ENCODE measurements around the gene APEH. TPM values are rescaled to one million over a fixed set of nuclear protein-coding genes. Genes with fewer than 3 reads are reported as not detected.

Gene APEH
- total and polyA plus RNA-seq, 5 donors from 2014 or later: 87.7 to 138 (median 132) TPM

DNA sequence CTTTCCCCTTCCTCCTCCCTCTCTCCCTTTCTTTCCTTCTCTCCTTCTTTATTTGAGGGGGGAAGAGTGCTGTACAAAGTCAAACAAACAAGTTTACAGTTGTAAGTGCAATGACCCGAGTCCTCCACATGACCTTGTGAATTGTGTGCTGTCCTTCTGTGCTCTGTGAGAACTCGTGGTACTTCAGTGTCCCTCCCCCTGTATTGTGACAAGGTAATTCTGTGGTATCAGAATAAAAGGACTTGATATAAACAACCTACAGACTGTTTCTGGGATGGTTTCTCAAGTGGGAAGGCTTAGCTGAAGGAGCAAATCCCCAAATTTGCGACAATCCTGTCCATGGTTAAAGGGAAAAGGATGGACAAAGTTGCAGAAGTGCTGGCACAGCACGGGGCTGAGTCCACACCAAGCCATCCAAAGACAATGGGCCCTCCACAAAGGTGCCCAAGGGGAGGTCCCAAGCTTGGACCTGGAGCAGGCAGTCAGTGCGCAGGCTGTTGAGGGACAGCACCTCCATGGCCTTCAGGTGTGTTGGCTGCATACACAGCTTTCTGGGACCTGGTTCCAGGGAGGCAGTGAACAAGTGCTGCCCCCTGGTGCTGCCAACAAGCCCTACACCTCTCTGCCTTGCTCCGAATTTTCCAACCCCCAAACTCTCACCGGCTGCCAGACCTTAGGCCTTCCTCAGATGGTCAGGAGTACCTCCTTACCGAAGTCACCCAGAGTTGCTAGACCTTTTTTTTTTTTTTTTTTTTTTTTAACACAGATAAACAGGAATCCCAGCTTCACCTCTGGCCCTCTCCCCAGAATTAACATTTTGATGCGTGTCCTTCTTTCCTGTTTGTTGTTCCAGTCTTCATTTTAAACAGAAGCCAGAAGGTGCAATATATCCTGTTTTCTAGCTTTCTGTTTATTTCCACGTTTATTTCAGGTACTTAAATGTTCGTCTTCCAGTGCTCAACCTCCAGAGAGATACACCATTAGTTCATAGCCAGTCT is 2.6 kb upstream of the APEH start:
- no peaks in the 10 kb centered on the region for H3K9me3 ChIP-seq (ENCODE audit: control insufficient read depth in 2 of 2, low read length in 2 of 2)
- no peaks in the 10 kb centered on the region for H3K36me3 Mint-ChIP-seq
- no peaks in the 10 kb centered on the region for H3K27me3 ChIP-seq (ENCODE audit: control insufficient read depth, insufficient read depth, low read length)
- H3K36me3 ChIP-seq (ENCODE audit: control insufficient read depth, insufficient read depth, low read length): peaks cover 7% of the 10 kb centered on the region
- peaks cover 8 to 37% (median 19%) of the 10 kb centered on the region in 4 donors for H3K4me1 Mint-ChIP-seq
- peak overlapping the region; percentile 79 to 91 (median 84) for H3K4me3 Mint-ChIP-seq
- peaks cover 5% of the 10 kb centered on the region for H3K27me3 Mint-ChIP-seq
- H3K9me3 Mint-ChIP-seq: no peaks in the 10 kb centered on the region
- H3K4me1 ChIP-seq (ENCODE audit: control insufficient read depth, insufficient read depth, low read length, poor library complexity, severe bottlenecking): peaks cover 29% of the 10 kb centered on the region
- peak; percentile 53 to 76 (median 66) for DNase-seq
- H3K27ac Mint-ChIP-seq: peak overlapping the region in 2 of 3 donors; percentile 37 to 85
- no peak overlapping the region for H3K27ac ChIP-seq (ENCODE audit: insufficient read depth, low read length, poor library complexity, severe bottlenecking)
- ATAC-seq (ENCODE audit: low read depth in 2 of 2): no peak
- no peak overlapping the region for H3K4me3 ChIP-seq (ENCODE audit: low read depth, low read length)

DNA sequence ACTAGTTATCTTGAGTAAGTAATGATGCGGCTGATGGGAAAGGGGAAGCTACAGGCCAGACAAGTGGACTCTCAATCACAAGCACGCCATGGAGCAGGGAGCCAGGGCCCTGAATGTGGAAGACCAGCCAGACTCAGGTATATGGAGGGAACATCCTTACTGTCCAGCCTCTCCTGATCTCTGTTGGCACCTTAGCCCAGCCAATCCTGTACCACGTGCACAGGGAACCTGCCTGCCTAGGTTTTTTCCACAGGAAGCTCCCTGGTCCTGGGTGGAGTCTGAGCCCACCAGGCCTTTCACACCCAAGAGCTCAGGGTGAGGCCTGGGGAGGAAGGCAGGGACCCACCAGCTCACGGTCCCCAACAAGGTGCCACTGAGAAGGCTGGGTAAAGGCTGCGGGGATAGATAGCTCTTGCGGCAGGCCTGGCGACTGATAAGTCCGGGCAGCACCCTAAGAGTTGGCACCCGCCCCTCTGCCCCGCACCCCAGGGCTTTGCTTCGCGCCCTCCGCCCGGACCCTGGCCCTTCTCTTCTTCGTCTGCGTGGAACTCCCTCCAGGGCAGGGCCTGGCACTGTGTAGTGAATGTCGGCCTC is 933 bp upstream of the APEH start:
- Histone ChIP-seq H3K36me3 (ENCODE audit: control insufficient read depth, insufficient read depth, low read length) (peaks cover 22% of the 10 kb centered on the region), H3K27me3 (ENCODE audit: control insufficient read depth, insufficient read depth, low read length) (no peaks in the 10 kb centered on the region), H3K4me1 (ENCODE audit: control insufficient read depth, insufficient read depth, low read length, poor library complexity, severe bottlenecking) (peaks cover 32% of the 10 kb centered on the region), H3K4me3 (ENCODE audit: low read depth, low read length) (peak overlapping the region; percentile 59), H3K27ac (ENCODE audit: insufficient read depth, low read length, poor library complexity, severe bottlenecking) (peak overlapping the region; percentile 96), H3K9me3 (ENCODE audit: control insufficient read depth in 2 of 2, low read length in 2 of 2) (no peaks in the 10 kb centered on the region)
- peak overlapping the region; percentile 92 to 95 (median 94) for H3K4me3 Mint-ChIP-seq
- peak overlapping the region; percentile 96 to 98 (median 97) for H3K27ac Mint-ChIP-seq
- peaks cover 6% of the 10 kb centered on the region for H3K36me3 Mint-ChIP-seq
- DNase-seq (no peak), ATAC-seq (ENCODE audit: low read depth in 2 of 2) (no peak)
- no peaks in the 10 kb centered on the region for H3K9me3 Mint-ChIP-seq
- peaks cover 4% of the 10 kb centered on the region for H3K27me3 Mint-ChIP-seq
- H3K4me1 Mint-ChIP-seq: peaks cover 8 to 47% (median 24%) of the 10 kb centered on the region in 4 donors

DNA sequence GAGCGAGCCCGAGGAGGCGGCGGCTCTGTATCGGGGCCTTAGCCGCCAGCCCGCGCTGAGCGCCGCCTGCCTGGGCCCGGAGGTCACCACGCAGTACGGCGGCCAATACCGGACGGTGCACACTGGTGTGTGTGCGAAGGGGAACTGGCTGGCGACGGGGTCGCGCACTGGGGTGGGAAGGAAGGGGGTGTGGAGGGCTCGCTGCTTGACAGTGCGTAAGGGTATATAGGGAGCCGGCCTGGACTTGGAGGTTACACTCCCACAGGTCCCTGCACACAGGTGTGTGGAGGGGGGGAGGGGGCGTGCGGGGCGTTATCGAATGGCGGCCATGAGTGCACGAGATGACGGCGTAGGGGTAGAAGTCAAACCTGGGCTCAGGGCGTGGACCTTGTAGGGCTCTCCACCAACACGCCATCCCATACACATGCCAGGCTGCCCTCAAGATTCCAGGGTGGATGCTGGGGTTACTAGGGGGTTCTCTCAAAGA is 389 bp downstream of the APEH start:
- ATAC-seq (ENCODE audit: low read depth in 2 of 2) (peak in 1 of 2 donors; percentile 1), DNase-seq (no peak)
- peak overlapping the region; percentile 62 for H3K4me3 ChIP-seq (ENCODE audit: low read depth, low read length)
- peaks cover 35% of the 10 kb centered on the region for H3K36me3 ChIP-seq (ENCODE audit: control insufficient read depth, insufficient read depth, low read length)
- Mint-ChIP-seq H3K4me1 (peaks cover 8 to 49% (median 25%) of the 10 kb centered on the region in 4 donors), H3K27ac (peak overlapping the region; percentile 26 to 98 (median 97)), H3K9me3 (no peaks in the 10 kb centered on the region), H3K4me3 (peak overlapping the region; percentile 92 to 95 (median 94)), H3K36me3 (peaks cover 7% of the 10 kb centered on the region), H3K27me3 (no peaks in the 10 kb centered on the region)
- H3K27me3 ChIP-seq (ENCODE audit: control insufficient read depth, insufficient read depth, low read length): no peaks in the 10 kb centered on the region
- H3K9me3 ChIP-seq (ENCODE audit: control insufficient read depth in 2 of 2, low read length in 2 of 2): no peaks in the 10 kb centered on the region
- peaks cover 32% of the 10 kb centered on the region for H3K4me1 ChIP-seq (ENCODE audit: control insufficient read depth, insufficient read depth, low read length, poor library complexity, severe bottlenecking)
- H3K27ac ChIP-seq (ENCODE audit: insufficient read depth, low read length, poor library complexity, severe bottlenecking): peak overlapping the region; percentile 96

GRCh38 chr3:49675912-49676311 is 1.8 kb downstream of the APEH start:
- peaks cover 32% of the 10 kb centered on the region for H3K4me1 ChIP-seq (ENCODE audit: control insufficient read depth, insufficient read depth, low read length, poor library complexity, severe bottlenecking)
- H3K36me3 ChIP-seq (ENCODE audit: control insufficient read depth, insufficient read depth, low read length): peaks cover 48% of the 10 kb centered on the region
- ATAC-seq (ENCODE audit: low read depth in 2 of 2): no peak
- H3K9me3 ChIP-seq (ENCODE audit: control insufficient read depth in 2 of 2, low read length in 2 of 2): no peaks in the 10 kb centered on the region
- no peak overlapping the region for H3K4me3 ChIP-seq (ENCODE audit: low read depth, low read length)
- DNase-seq: no peak
- Mint-ChIP-seq H3K4me3 (peak overlapping the region; percentile 38 to 93 (median 76)), H3K4me1 (peaks cover 8 to 54% (median 29%) of the 10 kb centered on the region in 4 donors), H3K36me3 (peaks cover 13% of the 10 kb centered on the region), H3K27me3 (no peaks in the 10 kb centered on the region), H3K27ac (peak overlapping the region in 1 of 3 donors; percentile 26), H3K9me3 (peaks cover 0 to 1% (median 0%) of the 10 kb centered on the region in 7 donors)
- H3K27me3 ChIP-seq (ENCODE audit: control insufficient read depth, insufficient read depth, low read length): no peaks in the 10 kb centered on the region
- no peak overlapping the region for H3K27ac ChIP-seq (ENCODE audit: insufficient read depth, low read length, poor library complexity, severe bottlenecking)

DNA sequence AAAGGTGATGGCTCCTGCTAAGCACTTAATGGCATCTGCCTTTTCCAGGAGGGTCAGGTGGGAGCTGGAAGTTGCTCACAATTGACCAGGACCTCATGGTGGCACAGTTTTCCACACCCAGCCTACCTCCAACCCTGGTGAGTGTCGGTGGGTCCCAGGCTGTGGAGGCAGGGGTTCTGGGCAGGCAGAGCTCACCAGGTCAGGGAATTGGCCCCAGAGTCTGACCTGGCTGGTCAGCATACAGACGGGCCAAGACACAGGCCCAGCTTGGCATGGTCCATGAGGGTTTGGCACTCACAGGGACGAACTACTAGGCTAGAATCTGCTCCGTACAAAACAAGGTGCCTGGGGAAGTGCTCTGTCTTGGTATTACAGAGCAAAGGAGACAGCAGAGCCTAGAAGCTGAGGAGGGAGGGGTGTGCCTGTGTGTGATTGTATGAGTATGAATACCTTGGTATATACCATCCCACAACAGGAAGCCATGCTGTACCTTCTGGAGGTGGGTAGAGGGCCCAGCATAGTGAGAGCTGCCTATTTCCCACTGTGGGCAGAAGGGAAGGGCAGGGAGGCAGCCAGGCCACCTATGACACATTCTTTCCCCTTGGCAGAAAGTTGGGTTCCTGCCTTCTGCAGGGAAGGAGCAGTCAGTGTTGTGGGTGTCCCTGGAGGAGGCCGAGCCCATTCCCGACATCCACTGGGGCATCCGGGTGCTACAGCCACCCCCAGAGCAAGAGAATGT is 6.5 kb downstream of the APEH start:
- H3K36me3 Mint-ChIP-seq: peaks cover 19% of the 10 kb centered on the region
- Histone ChIP-seq H3K27ac (ENCODE audit: insufficient read depth, low read length, poor library complexity, severe bottlenecking) (no peak overlapping the region), H3K4me1 (ENCODE audit: control insufficient read depth, insufficient read depth, low read length, poor library complexity, severe bottlenecking) (peaks cover 13% of the 10 kb centered on the region), H3K9me3 (ENCODE audit: control insufficient read depth in 2 of 2, low read length in 2 of 2) (no peaks in the 10 kb centered on the region), H3K36me3 (ENCODE audit: control insufficient read depth, insufficient read depth, low read length) (peaks cover 79% of the 10 kb centered on the region), H3K4me3 (ENCODE audit: low read depth, low read length) (no peak overlapping the region), H3K27me3 (ENCODE audit: control insufficient read depth, insufficient read depth, low read length) (no peaks in the 10 kb centered on the region)
- H3K27me3 Mint-ChIP-seq: no peaks in the 10 kb centered on the region
- no peak overlapping the region for H3K27ac Mint-ChIP-seq
- H3K9me3 Mint-ChIP-seq: peaks cover 0 to 1% (median 0%) of the 10 kb centered on the region in 7 donors
- peak overlapping the region in 1 of 4 donors; percentile 72 for H3K4me3 Mint-ChIP-seq
- ATAC-seq (ENCODE audit: low read depth in 2 of 2) (no peak), DNase-seq (no peak)
- peaks cover 0 to 27% (median 14%) of the 10 kb centered on the region in 4 donors for H3K4me1 Mint-ChIP-seq

DNA sequence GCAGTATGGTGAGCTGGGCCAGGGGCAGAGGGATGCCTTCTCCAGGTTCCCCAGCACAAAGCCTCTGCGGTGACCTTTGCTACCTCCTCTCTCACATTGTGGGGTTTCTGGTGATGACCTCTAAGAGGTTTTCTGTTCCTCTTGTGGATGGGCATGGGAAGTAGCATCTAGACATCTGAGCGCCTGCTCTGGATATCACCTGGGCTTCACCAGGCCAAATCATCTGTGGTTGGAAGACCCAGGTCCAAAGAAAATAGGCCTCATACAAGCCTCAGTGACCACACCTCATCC is 7.0 kb downstream of the APEH start:
- Histone ChIP-seq H3K9me3 (ENCODE audit: control insufficient read depth in 2 of 2, low read length in 2 of 2) (no peaks in the 10 kb centered on the region), H3K4me1 (ENCODE audit: control insufficient read depth, insufficient read depth, low read length, poor library complexity, severe bottlenecking) (peaks cover 8% of the 10 kb centered on the region), H3K36me3 (ENCODE audit: control insufficient read depth, insufficient read depth, low read length) (peaks cover 76% of the 10 kb centered on the region), H3K27me3 (ENCODE audit: control insufficient read depth, insufficient read depth, low read length) (no peaks in the 10 kb centered on the region), H3K27ac (ENCODE audit: insufficient read depth, low read length, poor library complexity, severe bottlenecking) (no peak overlapping the region), H3K4me3 (ENCODE audit: low read depth, low read length) (no peak overlapping the region)
- Mint-ChIP-seq H3K36me3 (peaks cover 19% of the 10 kb centered on the region), H3K27me3 (no peaks in the 10 kb centered on the region), H3K9me3 (peaks cover 0 to 1% (median 0%) of the 10 kb centered on the region in 7 donors), H3K4me1 (peaks cover 0 to 22% (median 11%) of the 10 kb centered on the region in 4 donors), H3K4me3 (no peak overlapping the region), H3K27ac (no peak overlapping the region)
- DNase-seq (no peak), ATAC-seq (ENCODE audit: low read depth in 2 of 2) (no peak)

GRCh38 chr3:49681543-49681942 is 7.4 kb downstream of the APEH start:
- Mint-ChIP-seq H3K36me3 (peaks cover 19% of the 10 kb centered on the region), H3K4me3 (no peak overlapping the region), H3K27ac (no peak overlapping the region), H3K9me3 (peaks cover 0 to 1% (median 0%) of the 10 kb centered on the region in 7 donors), H3K4me1 (peaks cover 0 to 22% (median 11%) of the 10 kb centered on the region in 4 donors), H3K27me3 (no peaks in the 10 kb centered on the region)
- Histone ChIP-seq H3K36me3 (ENCODE audit: control insufficient read depth, insufficient read depth, low read length) (peaks cover 72% of the 10 kb centered on the region), H3K27ac (ENCODE audit: insufficient read depth, low read length, poor library complexity, severe bottlenecking) (no peak overlapping the region), H3K27me3 (ENCODE audit: control insufficient read depth, insufficient read depth, low read length) (no peaks in the 10 kb centered on the region), H3K4me1 (ENCODE audit: control insufficient read depth, insufficient read depth, low read length, poor library complexity, severe bottlenecking) (peaks cover 8% of the 10 kb centered on the region), H3K4me3 (ENCODE audit: low read depth, low read length) (no peak overlapping the region), H3K9me3 (ENCODE audit: control insufficient read depth in 2 of 2, low read length in 2 of 2) (no peaks in the 10 kb centered on the region)
- ATAC-seq (ENCODE audit: low read depth in 2 of 2): no peak
- no peak for DNase-seq
